ENCODE measurements around the gene SLC25A1.

Gene SLC25A1

GRCh38 chr22:19149047-19149883 lies 29.3 kb downstream of the SLC25A1 start:
- DNase-seq, result no peak
- intact Hi-C loops (cut with DNase I; ENCODE audit: low total_unique reads), result no loop called here
- H3K9me3 ChIP-seq, result no peaks in the 10 kb centered on the region
- no peak for TF ChIP-seq CTCF (IDR thresholded peaks at IDR 0.05)
- H3K36me3 ChIP-seq, result no peaks in the 10 kb centered on the region
- H3K4me3 ChIP-seq, result peak overlapping the region; percentile 14 to 43
- peaks cover 0 to 26% (median 12%) of the 10 kb centered on the region in 4 donors for H3K4me1 ChIP-seq
- H3K27me3 ChIP-seq, result peaks cover 5 to 54% of the 10 kb centered on the region in 2 donors
- no peak overlapping the region for H3K27ac ChIP-seq

- no peak overlapping the region for H3K27ac ChIP-seq
Measured at GRCh38 chr22:19148417-19149046, 30.0 kb downstream of the SLC25A1 start.

GRCh38 chr22:19147195-19147780 lies 31.2 kb downstream of the SLC25A1 start:
- DNase-seq, result no peak
- Histone ChIP-seq H3K36me3 (peaks cover 0 to 6% (median 4%) of the 10 kb centered on the region in 3 donors), H3K27ac (no peak overlapping the region), H3K4me1 (peaks cover 0 to 46% (median 25%) of the 10 kb centered on the region in 4 donors), H3K4me3 (no peak overlapping the region), H3K27me3 (peaks cover 5 to 38% of the 10 kb centered on the region in 2 donors), H3K9me3 (no peaks in the 10 kb centered on the region)
- no peak for TF ChIP-seq CTCF (IDR thresholded peaks at IDR 0.05)
- intact Hi-C loops (cut with DNase I; ENCODE audit: low total_unique reads), result no loop called here

More at GRCh38 chr22:19148417-19149046, 30.0 kb downstream of the SLC25A1 start:
- Histone ChIP-seq H3K4me3 (peak overlapping the region in 1 of 2 donors; percentile 43), H3K27me3 (peaks cover 5 to 47% of the 10 kb centered on the region in 2 donors), H3K36me3 (no peaks in the 10 kb centered on the region), H3K9me3 (no peaks in the 10 kb centered on the region), H3K4me1 (peaks cover 0 to 33% (median 18%) of the 10 kb centered on the region in 4 donors)
- no peak for TF ChIP-seq CTCF (IDR thresholded peaks at IDR 0.05)
- no peak for DNase-seq
- intact Hi-C loops (cut with DNase I; ENCODE audit: low total_unique reads), result no loop called here

GRCh38 chr22:19146215-19146968 lies 32.1 kb downstream of the SLC25A1 start:
- no peak overlapping the region for H3K4me3 ChIP-seq
- H3K27ac ChIP-seq, result no peak overlapping the region
- no peak for DNase-seq
- intact Hi-C loops (cut with DNase I; ENCODE audit: low total_unique reads), result no loop called here
- H3K9me3 ChIP-seq, result no peaks in the 10 kb centered on the region
- peaks cover 0 to 46% (median 25%) of the 10 kb centered on the region in 4 donors for H3K4me1 ChIP-seq
- peaks cover 2 to 15% (median 13%) of the 10 kb centered on the region in 3 donors for H3K36me3 ChIP-seq
- TF ChIP-seq CTCF (IDR thresholded peaks at IDR 0.05), result no peak
- peaks cover 5 to 29% of the 10 kb centered on the region in 2 donors for H3K27me3 ChIP-seq

- intact Hi-C loops (cut with DNase I; ENCODE audit: low total_unique reads), result loop anchor here (5.0 kb wide), 1 partner anchor 488 kb away; no protein-coding TSS in a partner anchor
- H3K36me3 ChIP-seq, result peaks cover 23 to 39% (median 35%) of the 10 kb centered on the region in 3 donors
- peak overlapping the region; percentile 75 to 76 for H3K4me3 ChIP-seq
- no peak for TF ChIP-seq CTCF (IDR thresholded peaks at IDR 0.05)
- DNase-seq, result no peak
- no peaks in the 10 kb centered on the region for H3K9me3 ChIP-seq
- H3K27me3 ChIP-seq, result peaks cover under 1 to 7% of the 10 kb centered on the region in 2 donors
- H3K27ac ChIP-seq, result peak overlapping the region; percentile 73 to 83
- peaks cover 0 to 29% (median 15%) of the 10 kb centered on the region in 4 donors for H3K4me1 ChIP-seq
Measured at GRCh38 chr22:19143967-19144400, 34.6 kb downstream of the SLC25A1 start.

All from tibial artery (tissue), 4 donors.